T1000 (cell line): ENCODE data around the gene ERVK3-1.
A peak's percentile ranks its signal among the peaks of the same experiment; 100 is the strongest.
"Not testable (repeated sequence)": the region's sequence is repeated elsewhere in the genome, so short reads cannot be mapped to it uniquely, and the experiment has no call there.

Experiments
- DNase-seq: peaks from one replicate; lab custom pipeline; 2025; ENCODE audit warnings: mixed read lengths; lab: John Stamatoyannopoulos, UW

Gene ERVK3-1

DNA sequence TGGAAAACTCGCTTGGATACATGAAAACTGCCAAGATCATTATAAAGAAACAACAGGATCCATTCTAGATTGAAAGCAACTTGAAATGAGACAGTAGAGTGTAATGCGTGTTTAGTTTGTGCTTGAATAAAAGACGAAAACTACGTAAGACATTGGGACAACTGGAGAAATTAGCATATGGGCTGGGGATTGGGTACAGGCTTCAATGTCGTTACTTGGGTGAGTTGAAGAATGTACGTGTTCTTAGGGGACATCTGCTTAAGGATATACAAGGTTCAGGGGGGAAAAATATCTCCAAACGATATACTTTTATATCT, 471 bp upstream of the ERVK3-1 start:
- no peak for DNase-seq

DNA sequence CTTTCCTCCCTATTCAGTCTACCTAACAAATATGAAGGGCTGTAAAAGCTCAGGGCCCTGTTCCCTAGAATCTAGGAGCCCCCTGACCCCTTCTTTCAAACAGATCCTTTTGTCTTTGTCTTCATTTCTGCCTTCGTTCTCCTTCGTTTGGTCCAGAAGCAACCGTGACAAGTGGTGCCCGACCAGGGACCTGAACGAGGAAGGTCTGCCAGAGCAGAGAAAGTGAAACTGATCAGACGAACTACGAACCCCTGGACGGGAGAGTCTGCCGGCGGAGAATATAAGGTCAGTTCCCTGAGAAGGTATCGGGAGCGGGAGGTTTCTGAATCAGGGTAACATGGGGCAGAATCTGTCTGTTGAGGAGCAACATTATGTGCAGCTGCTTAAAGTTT, 751 bp downstream of the ERVK3-1 start:
- DNase-seq = no peak

DNA sequence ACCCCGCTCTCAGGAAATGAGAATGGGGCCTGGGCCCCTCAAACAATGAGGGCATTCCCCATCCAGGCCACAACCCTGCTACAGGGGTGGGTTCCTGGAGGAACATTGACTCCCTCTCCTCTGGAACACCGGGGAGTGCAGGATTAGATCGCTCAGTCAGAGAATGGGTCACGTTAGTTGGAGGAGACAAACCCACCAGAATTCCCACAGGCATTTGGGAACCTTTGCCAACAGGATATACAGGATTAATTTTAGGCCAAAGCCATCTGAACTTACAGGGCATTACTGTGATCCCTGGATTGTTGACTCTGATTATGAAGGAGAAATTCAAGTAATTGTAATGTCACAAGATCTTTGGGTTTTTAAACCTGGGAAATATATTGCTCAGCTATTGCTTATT, 2.6 kb downstream of the ERVK3-1 start:
- no peak for DNase-seq

DNA sequence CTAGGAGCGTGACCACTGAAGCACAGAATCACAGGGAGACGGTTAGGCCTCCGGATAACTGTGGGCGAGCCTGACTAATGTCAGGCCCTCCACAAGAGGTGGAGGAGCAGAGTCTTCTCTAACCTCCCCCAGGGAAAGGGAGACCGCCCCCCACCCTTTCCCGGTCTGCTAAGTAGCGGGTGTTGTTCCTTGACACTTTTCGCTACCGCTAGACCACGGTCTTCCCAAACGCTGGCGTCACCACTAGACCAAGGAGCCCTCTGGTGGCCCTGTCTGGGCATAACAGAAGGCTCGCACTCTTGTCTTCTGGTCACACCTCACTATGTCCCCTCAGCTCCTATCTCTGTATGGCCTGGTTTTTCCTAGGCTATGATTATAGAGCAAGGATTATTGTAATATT, 5.5 kb downstream of the ERVK3-1 start:
- DNase-seq = not testable (repeated sequence)

DNA sequence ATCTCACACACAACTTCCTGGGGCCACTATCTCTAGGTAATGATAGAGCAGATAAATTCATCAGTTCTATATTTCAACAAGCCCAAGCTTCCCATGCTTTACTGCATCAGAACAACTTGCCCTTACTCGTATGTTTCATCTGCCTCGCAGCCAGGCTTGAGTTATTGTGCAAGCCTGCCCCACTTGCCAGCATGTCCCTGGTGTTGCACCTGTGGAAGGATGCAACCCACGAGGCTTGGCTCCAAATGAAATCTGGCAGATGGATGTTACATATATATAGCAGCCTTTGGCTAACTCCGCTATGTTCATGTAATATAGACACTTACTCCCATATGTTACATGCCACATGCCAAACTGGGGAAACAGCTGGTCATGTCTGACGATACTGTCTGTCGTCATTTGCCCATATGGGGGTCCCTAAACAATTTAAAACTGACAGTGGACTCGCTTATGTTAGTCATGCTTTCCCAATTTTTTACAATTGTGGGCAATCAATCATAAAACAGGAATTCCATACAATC, 6.2 kb downstream of the ERVK3-1 start:
- no peak for DNase-seq

DNA sequence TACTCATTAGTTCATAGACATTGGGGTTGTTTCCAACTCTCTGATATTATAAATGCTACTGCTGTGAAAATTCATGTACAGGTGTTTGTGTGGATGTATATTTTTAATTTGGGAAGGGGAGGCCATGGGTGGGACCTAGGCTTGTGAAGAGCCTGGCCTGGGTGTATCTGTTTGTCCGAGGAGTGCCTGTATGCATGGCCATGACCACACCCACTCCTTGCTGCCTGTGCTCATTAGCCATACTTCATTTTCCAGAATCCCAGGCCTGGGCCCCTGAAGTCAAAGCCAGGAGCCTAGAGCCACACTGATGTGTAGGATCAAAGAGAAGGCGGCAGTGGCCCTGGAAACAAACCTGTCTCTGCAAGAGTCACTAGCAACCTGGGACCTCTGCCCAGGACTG, 10.4 kb downstream of the ERVK3-1 start:
- no peak for DNase-seq

DNA sequence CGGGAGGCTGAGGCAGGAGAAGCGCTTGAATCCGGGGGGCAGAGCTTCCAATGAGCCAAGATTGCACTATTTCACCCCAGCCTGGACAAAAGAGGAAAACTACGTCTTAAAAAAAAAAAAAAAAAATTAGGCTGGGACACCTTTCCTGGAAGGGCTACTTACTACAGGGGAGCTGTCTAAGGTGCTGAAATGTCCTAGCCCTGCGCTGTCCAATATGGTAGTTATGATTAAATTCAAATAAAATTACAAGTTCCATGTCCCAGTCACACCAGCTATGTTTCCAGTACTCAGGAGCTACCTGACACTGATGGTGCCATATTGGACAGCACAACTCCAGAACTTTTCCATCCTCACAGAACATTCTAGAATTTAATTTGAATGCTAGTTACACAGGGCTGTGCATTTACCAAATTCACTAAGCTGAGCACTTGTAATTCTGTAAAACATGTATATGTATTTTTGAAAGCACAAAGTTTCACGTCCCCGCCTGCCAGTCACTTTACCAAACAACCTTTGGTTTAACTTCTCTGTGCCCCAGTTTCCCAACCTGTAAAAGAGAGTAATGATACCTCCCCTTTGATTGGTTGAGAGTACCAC, 12.4 kb downstream of the ERVK3-1 start:
- no peak for DNase-seq

DNA sequence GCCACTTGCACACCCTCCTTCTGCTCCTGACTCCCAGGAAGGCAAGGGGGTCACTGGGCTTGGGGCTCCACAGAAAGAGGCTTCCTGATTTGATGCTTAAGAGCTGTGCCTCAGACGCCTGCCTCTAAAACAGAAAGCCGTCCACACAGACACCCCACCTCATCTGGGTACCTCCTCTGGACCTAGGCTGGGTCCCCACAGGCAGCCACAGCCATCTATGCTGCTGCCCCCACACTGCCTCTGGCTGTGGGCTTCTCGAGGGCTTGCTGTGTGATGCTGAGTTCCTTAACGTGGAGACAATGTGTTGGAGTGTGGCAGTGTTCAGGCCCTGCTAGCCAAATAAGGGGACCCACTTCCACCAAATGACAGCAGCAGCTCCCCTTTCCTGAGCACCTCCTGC, 13.1 kb downstream of the ERVK3-1 start:
- DNase-seq = no peak

DNA sequence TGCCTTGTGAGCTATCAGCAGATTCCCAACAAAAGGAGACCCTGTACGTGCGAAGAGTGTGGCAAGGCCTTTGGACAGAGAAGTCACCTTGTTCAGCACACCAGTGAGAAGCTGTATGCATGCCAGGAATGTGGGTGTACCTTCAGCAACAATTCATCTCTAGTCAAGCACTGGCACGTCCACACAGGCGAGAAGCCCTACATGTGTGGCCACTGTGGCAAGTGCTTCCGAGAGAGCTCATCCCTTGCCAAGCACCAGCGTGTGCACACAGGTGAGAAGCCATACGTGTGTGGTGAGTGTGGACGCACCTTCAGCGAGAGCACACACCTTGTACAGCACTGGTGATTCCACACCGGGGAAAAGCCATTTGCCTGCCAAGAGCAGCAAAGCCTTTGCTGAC, 14.1 kb downstream of the ERVK3-1 start:
- no peak for DNase-seq

DNA sequence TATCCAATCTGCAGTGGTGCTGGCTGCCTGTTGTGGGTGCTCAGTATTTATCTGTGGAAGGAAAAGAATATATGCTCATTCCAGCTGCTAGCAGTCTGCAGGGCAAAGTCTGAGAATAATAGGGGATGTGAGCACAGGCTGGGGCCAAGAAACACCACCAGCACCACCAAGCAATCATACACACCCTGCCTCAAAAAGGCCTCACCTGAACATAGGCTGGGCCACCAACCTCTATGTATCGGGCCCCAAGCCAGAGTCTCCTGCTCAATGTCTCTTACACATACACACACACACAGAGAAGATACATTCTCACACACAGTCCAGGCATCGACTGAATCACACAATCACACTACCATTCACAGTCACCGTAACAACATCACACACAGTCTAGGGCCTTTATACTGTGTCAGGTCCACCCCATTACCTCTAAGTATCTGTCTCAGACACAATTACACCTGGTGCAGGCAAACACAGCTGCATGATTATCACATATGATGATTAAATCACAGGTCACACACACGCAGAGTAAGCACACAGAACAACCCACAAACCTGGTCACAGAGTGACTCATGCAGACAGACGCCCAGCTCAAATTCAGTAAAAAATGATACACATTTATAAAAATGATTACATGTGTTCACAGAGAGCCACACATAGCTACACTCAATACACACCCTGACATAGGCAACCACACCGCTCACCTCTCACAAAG, 20.3 kb downstream of the ERVK3-1 start:
- DNase-seq = no peak

DNA sequence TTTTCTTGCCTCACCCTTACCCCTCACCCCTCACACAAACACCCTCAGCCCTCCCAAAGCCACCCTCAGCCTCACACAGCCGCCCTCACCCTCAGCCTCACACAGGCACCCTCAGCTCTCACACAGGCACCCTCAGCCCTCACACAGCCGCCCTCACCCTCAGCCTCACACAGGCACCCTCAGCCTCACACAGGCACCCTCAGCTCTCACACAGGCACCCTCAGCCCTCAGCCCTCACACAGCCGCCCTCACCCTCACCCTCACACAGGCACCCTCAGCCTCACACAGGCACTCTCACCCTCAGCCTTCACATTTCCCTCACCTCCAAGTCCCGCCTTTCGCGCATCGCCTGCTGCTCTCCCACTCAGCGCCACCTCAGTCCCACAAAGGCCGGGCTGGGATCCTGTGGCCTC, 21.3 kb downstream of the ERVK3-1 start:
- DNase-seq = no peak

DNA sequence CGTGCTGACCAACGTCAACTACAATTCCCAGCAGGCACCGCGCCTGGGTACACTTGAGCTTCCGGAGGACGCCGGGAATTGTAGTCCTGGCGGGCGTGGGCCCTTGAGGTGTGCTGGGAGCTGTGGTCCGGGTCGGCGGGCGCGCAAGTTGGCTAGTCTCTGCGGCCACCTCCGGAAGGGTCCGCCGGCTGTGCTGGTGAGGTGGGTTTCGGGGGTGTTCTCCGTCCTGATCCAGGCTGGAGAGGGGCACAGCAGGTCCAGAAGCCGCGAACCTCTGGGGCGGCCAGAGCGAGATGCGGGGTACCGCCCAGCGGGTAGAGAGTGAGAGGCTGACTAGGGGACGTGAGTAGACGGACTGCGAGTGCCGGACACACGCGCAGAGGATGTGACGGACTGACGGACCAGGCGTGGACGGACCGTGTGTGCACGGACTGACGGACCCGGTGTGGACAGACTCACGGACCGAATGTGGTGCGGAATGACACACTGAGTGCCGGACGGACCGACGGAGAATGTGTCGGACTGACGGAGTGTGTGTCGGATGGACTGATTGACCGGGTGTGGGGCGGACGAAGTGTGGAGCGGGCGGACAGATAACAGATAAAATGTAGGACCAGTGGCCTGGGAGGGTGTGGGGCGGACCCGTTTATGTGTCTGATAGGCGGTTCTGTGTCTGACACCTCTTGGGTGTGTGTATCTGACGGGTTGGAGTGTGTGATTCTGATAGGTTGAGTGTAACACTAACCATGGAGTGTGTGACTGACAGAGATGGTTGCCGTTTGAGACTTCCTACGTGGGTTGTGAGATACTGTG, 21.9 kb downstream of the ERVK3-1 start, which contains the start of gene ZSCAN22:
Gene ZSCAN22, plus strand, starts transcription at position 81 of the 813 bp plus-strand sequence. CDS start 7,809 bp downstream, outside the sequence.
- peak; percentile 79 for DNase-seq

DNA sequence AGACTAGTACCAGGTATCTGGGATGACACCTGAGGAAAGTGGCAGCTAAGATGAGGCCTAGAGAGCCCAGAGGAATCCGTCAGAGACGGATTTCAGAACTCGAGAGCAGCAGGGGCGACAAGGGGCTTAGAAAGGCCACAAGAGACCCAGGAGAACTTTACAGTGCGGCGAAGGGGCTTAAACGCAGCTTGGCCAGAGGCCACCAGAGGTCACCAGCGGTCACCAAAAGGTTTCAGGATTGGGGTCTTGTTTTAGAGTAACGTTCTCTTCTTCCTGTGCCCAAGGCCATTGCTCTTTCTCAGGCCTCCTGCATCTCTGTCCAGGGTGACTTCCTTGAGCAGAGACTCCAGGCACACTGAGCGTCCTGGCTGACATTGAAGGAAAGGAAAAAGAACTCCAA, 23.8 kb downstream of the ERVK3-1 start:
- DNase-seq = no peak

DNA sequence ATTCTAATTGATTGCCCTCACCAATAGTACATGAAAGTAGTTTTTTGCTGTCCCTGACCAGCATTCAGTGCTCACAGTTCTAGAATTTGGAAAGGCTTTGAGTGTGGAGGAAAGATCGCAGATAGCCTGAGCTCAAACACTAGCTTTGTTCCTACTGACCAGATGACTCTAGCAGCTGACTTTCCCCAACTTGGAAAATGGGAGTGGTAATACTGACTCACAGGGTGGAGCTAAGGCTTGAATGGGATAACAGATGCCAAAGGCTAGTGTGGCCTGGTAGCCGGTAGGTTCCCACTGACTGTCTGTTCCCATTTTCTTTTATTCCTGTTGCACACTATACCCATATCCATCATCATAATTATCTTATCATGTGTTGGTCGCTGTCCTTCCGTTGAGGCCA, 25.3 kb downstream of the ERVK3-1 start:
- DNase-seq = no peak

DNA sequence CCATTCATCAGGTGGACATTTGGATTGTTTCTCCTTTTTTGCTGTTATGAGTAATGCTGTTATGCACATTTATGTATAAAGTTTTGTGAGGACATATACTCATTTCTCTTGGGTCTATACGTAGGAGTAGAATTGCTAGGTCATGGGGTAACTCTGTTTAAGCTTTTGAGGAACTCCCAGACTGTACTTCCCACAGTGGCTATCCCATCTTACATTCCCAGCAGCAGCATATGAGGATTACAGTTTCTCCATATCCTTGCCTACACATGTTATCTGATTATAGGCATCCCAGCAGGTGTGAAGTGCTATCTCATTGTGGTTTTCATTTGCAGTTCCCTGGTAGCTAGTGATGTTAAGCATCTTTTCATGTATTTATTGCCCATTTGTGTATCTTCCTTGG, 27.5 kb downstream of the ERVK3-1 start:
- no peak for DNase-seq

DNA sequence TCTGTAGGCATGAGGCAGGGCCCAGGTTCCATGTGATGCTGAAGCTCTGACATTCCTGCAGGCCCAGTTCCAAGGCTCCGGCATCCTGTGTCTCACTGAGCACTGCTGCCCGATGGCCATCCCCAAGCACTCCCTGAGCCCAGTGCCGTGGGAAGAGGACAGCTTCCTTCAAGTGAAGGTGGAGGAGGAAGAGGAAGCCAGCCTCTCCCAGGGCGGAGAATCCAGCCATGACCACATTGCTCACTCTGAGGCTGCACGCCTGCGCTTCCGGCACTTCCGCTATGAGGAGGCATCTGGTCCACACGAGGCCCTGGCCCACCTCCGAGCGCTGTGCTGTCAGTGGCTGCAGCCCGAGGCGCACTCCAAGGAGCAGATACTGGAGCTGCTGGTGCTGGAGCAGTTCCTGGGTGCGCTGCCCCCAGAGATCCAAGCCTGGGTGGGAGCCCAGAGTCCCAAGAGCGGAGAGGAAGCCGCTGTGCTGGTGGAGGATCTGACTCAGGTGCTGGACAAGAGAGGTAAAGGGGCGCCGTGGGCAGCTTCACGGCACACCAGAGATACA, 29.6 kb downstream of the ERVK3-1 start:
- DNase-seq = no peak

DNA sequence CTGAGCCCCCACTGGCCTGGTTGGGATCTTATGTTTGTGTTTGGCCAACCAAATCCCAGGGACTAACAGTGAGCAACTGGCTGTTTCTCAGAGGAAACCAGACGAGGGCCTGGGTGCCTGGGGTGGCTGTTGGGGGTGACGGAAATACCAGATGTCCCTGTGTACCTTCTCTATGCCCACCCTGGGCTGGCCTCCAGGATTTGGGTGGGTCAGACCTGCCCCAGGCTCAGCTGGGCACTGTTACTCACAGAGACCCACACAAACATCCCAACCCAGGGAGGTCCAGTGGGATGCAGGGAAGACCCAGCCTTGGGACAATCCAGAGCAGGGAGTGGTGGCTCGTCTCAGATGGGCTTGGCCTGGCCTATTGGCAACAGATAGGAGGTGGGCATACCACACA, 30.5 kb downstream of the ERVK3-1 start:
- DNase-seq = no peak

DNA sequence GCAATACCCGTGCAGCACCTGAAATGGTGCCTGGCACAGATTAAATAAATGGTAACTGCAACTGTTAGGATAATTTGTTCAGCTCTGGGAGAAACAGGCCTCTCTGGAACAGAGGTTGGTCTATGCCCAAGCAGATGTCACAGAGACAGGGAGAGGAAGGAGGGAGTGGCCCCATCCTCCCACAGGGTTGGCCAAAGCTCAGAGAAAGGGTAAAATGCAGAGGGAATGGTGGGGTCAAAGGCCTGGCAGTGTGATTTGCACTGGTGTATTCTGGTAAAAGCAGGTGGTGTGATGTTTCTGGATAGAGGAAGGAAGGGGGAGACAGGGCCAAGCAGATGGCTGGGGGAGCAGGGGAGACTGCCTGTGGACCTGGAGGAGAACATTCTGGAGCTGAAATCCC, 31.0 kb downstream of the ERVK3-1 start:
- no peak for DNase-seq

DNA sequence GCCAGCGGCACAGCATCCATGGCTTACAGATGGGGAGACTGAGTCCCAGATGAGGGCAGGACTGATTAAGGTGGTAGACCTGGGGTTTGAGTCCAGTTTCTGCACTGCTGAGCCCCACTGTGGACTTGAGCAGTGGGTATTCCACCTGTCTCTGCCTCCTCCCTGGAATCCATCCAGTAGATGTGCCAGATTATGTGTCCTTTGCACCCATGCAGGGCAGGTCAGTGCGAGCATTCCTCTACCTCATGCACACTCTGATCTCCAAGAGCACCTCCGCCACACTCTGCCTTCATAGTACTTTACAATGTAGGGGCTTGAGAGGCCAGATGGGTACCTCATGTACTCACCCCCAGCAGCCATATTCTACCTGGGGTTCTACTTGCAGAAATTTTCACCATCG, 31.6 kb downstream of the ERVK3-1 start:
- DNase-seq = no peak

DNA sequence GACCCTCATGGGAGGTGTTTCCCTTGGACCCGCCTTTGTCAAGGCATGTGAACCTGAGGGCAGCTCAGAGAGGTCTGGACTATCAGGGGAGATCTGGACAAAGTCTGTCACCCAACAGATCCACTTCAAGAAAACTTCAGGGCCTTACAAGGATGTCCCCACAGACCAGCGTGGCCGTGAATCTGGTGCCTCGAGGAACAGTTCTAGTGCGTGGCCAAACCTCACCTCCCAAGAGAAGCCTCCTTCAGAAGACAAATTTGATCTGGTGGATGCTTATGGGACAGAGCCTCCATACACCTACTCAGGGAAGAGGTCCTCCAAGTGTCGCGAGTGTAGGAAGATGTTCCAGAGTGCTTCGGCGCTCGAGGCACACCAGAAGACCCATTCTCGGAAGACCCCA, 33.2 kb downstream of the ERVK3-1 start:
- DNase-seq = no peak

DNA sequence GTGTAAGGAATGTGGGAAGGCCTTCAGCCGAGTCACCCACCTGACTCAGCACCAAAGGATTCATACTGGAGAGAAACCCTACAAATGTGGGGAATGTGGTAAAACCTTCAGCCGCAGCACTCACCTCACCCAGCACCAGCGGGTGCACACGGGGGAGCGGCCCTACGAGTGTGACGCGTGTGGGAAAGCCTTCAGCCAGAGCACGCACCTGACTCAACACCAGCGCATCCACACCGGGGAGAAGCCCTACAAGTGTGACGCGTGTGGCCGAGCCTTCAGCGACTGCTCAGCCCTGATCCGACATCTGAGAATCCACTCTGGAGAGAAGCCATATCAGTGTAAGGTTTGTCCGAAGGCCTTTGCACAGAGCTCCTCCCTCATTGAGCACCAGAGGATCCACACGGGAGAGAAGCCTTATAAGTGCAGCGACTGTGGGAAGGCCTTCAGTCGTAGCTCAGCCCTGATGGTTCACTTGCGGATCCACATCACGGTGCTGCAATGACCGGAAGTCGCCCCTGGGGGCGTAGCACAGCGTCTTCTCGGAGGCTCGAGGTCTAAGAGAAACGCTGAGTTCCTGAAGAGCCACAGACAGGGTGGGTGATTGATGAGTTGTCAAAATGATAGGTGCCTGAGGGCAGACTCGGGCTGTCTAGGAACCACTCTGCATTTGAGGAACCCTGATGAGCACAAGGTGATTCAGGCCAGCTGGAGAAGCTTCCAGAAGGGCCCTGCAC, 33.8 kb downstream of the ERVK3-1 start:
- DNase-seq = no peak

DNA sequence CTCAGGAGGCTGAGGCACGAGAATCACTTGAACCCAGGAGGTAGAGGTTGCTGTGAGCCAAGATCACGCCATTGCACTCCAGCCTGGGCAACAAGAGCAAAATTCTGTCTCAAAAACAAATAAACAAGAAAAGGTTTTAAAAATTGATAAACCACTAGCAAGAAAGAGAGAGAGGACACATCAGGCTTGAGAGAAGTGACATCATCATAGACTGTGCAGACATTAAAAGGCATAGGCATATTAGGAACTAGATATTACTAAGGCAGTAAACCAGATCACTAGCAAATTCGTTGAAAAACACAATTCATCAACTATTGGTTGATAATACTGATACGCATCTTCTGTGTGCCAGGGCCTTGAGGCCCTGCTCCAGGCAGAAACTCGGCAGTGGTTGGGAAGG, 40.4 kb downstream of the ERVK3-1 start:
- DNase-seq = no peak
